Right hindlimb (tissue), 1 donor: ENCODE data around the gene CHN2.

Experiments
- DNase-seq: peaks from one replicate; pipeline ENCODE4 v3.0.0-alpha.2; 2018

CHN2 gene

DNA sequence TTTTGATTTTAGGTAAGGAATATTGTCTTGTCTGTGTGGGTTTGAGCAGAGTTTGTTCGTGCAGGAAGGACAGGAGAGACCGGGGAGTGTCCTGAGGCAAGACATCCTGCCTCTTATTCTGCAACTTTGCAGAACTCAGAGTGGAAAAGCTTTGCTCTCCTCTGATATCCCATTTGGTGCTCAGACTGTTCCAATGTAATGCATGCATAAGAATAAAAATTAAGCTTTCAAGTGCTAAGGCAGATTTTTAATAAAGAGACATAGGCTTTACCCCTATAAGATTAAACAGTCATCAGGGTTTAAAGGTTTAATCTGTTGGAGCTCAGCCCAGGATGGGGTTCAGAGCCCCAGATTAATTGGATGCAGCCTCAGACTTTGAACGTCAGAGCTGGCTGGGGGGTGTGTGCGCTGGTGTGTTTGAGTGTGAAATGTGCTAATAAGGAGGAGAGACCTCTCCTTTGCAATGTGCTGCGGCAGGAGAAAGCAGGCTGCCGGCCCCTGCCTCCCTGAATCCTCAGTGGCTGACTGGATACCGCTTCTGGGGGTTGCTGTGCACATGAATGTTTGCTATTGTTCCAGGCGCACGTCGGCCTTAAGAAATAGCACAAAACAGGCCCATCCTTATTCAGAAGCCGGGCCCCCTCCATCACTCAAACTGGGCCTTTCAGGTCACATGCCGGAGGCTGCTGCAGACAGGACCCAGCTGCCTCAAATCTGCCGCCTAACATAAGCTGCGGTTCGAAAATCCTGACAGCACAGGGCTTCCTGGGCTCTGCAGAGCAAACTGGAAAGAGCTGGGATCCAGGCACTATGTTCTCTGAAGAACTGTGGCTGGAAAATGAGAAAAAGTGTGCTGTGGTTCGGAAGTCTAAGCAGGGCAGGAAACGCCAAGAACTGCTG is 285.0 kb downstream of the CHN2 start:
- DNase-seq: no peak

DNA sequence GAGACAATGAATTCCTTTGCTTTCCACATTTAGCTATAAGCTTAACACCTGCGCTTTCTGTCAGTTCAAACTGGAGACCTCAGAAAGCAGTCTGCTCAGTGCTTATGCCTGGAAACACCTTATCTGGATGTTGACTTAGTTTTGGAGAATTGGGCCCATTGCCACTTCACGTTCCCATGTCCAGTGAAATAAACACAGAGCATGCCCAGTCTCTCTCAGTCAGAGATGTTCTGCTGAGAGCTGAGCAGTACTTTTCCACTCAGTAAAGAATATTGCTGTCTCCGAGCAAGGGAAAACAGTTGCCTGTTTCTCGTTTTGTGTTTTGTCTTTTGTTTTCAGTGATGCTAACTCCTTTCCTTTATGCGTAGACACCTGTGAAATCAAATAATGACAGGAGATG is 285.9 kb downstream of the CHN2 start:
- DNase-seq: no peak

- DNase-seq: no peak
Observed at GRCh38 chr7:29480934-29481651, 286.5 kb downstream of the CHN2 start.

- DNase-seq: no peak
Observed at GRCh38 chr7:29482056-29482455, 287.5 kb downstream of the CHN2 start.

DNA sequence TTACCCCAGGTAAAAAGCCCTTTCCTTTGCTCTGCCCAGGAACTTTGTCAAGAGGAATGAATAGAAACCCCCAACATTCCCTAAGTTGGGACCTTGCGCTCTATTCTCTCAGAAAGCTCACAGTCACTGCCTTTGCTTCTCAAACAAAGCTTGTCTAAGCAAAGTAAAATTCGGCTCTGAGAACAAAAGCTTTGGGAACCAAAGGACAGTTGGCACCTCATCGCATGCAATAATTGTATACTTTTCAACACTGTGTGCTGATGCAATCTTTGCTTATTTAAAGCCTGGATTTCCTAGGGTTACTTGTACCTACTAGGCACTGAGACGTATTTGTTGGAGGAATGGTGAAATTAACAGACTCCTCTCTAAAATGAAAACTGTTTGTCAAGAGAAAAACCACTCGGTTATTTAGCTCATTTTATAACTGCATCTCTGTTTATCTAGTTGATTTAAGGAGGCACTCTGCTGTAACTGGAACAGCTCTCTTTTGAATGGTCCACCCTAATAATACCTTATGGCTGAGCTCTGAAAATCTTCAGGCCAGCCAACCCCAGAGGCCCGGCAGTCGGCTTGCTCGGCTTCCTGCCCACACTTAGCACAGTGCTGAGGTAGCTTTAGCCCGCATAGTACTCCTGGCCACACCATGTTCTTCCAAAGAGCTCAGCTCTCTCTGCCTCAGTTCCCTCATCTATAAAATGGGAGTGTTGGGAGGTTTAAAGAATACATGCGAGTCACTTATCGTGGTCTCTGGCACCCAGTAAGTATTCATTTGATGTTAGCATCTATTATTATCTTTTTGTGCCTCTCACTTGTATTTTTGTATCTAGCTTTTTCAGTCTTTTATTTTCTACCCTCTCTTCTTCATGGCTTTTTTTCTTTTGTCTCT is 288.9 kb downstream of the CHN2 start:
- no peak for DNase-seq

DNA sequence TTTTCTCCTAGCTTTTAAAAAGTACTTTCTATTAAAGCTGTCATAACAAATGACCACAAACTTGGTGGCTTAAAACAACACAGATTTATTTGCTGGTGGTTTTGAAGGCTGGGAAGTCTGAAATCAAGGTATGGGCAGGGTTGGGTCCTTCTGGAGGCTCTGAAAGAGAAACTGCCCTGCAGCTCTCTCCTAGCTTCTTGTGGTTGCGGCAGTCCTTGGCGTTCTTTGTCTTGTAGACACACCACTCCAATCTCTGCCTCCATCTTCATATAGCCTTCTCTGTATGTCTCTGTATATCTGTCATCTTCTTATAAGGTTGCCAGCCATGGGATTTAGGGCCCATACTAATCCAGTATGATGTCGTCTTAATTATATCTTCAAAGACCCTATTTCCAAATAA is 289.7 kb downstream of the CHN2 start:
- no peak for DNase-seq

GRCh38 chr7:29485339-29486190 is 291.0 kb downstream of the CHN2 start:
- DNase-seq: no peak

DNA sequence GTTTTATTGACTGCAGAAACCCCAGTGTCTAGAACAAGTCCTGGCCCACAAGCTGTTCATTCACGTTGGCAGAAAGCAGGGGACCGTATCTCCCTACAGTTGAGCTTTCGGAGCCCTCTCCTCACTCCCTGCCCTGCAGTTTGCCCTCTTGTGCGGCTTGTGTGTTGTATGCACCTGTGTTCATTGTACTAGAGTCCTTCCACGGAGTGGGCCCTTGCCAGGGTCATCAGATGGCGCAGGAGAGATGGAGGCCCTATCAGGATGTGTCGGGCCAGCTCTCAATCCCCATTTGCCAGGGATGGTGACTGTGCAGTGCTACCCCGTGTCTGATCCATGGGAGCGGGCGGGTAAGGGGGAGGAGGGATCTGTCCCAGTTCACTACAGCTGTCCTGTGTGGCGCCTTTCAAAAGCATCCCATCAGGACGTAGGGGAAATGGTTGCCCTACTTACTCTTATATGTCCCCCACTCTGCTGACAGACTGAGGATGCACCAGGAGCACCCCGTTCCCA is 291.7 kb downstream of the CHN2 start:
- no peak for DNase-seq

DNA sequence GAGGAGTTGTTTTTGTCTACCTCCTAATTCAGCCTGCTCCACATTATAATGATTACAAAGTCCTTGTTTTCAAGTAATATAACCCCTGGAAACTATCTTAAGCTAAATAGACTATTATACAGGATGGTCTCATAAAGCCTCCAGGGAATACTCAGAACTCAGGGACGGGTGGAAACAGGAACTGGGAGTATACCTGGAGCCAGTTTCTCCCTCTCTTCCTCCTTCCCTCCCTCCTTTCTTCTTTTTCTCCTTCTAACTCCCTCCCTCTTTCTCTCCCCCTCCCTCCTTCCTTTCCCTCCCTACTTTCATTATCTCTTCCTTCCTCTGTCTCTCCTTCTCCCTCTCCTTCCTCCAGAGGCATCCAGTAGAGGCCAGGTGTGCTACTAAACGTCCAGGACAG is 292.8 kb downstream of the CHN2 start:
- DNase-seq: no peak

DNA sequence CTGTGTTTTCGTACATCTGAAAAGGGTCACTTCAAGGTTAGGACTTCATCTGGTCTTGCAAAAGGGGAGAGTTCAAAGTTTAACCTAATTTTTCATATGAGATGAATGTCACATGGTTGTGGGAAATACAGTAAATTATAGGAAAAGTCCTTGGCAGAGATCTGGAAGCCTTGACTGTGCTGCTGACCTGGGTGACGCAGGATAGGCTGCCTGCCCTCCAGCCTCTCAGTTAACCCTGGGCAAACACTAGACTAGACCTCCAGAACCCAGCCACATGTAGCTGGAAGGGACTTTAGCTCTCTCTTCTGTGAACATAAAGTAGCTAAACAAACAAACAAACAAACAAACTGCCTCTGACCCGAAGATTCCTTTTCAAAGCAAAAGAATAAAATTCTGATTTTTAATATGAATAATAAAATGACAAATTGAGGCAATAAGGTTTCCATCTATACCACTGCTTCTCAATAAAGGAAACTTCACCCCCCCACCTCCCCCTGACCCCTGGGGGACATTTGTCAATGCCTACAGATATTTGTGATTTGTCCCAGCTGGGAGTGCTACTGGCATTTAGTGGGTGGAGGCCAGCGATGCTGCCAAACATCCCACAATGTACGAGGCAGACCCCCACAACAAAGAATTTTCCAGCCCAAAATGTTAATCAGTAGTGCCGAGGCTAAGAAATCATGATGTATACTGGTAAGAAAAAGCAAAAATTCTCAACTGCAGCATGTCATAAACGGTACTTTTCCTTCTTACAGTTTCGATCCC is 293.8 kb downstream of the CHN2 start:
- DNase-seq: no peak

DNA sequence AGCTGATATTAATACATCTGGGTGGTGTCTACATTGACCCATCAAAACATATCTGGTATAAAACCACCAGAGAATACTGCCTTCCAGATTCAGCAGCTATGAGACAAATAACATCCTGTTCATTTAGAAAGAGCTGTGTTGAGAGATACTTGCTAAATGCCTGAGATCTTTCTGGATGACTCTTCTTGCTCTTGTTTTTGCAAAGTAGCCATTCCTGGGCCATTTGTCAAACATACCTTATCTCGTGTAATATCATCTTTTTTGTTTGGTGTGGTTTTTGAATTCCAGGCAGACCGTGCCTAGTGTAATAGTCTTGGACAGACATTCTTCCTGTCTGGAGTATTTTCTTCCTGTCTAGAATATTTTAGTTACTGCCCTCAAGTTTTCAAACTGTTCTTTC is 294.4 kb downstream of the CHN2 start:
- DNase-seq: no peak

DNA sequence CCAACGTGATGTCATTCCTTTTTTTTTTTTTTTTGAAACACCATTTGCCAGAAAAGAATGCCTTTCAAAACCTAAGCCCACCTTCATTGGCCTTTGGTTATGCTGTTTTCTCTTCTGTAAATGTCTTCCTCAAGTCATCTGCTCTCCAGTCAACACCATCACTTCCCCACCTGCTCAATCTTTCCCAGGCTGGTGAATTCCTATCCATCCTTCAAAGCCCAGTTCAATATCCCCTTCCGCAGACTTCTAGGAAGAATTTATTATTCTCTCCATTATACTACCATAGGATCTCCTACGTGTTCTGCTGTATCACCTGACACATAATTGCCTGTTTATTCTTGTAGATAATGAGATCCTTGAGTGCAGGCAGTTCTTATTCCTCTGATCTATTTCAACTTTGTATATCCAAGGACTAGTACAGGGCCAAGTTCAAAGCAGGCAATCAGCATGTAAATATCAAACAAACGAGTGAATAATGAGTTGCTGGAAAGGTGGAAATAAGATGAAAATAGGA is 295.6 kb downstream of the CHN2 start:
- DNase-seq: no peak

- no peak for DNase-seq
Observed at GRCh38 chr7:29494350-29494749, 299.8 kb downstream of the CHN2 start.

GRCh38 chr7:29495653-29496052 is 301.1 kb downstream of the CHN2 start:
- DNase-seq: no peak

DNA sequence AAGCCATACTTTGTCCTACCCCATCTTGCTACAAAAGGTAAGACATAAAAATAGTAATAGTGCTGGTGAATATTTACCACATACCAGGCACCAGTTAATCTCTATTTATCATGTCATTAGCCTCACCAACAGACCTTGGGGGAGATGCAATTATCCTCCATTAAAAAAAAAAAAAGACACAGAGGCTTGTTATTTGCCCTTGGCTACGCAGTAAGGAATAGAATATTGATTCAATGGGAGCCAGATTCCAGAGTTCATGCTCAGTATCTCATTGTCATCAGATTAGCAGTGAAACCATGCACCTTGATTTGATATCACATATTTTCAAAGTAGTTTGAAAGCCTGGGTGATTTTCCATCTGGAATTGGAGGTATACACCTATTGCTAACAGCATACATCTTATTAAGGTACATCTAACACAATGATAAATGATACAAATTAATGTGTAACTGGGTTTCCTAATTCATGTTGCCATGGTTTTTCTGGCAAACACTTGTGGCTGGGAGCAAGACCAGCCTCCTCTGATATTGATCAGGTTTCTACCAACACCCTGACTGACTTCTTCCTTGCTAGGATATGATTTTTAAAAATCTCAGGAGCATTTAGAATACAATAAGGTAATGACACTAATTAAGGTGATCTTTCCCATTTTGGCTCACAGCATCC is 301.9 kb downstream of the CHN2 start:
- DNase-seq: no peak

DNA sequence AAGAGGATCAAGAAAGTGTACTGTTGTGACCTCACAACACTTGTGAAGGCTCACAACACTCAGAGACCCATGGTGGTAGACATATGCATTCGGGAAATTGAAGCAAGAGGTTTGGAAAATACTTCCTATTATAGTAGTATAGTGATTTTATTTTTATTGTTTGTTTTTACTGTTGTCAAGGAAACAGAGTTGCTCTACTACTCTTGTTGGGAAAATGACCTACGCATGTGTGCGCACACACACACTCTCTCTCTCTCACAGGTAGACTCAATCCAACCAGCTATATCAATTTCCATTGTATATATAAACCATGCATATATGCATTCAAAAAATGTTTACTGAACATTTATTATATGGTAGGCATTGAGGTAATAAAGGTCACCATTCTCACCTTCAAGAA is 305.4 kb downstream of the CHN2 start:
- no peak for DNase-seq

- DNase-seq: no peak
Observed at GRCh38 chr7:29500719-29501118, 306.1 kb downstream of the CHN2 start.

DNA sequence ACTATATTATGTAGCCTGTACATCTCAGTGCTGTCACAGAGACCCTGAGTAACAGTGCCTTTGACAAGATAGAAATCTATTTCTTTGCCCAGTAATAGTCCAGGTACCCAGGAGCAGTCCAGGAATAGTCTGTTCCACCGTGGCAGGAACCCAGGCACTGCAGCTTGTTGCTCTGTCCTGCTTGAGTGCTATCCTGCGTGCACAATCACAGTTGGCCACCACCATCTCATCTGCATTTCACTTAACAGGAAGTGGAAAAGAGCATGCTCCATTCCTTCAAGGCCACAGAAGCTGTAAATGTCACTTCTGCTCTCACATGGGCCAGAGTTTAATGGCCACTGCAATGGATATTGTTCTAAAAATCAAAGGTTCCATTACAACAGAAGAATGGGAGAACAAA is 307.6 kb downstream of the CHN2 start:
- DNase-seq: no peak

GRCh38 chr7:29505931-29506330 is 311.4 kb downstream of the CHN2 start:
- DNase-seq: no peak

DNA sequence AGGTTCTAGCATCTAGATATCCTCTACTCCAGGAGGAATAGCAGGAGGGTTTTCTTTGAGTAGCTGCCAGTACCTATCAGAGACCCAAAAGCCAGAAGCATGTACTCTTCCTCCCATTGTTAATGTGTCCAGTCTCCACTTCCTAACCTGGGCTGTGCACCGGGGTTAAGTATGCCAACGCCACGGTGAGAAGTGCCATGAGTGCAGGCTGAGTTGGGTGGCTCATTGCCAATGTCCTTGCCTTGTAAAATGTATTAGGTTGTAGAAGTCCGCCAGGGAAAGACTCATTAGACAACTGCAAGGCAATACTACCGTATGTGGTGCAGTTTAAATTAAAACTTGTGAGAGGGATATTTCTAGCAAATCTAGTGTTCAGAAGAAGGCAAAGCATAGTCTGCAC is 314.0 kb downstream of the CHN2 start:
- DNase-seq: no peak

- no peak for DNase-seq
Observed at GRCh38 chr7:29510028-29510427, 315.5 kb downstream of the CHN2 start.
